Skeletal muscle satellite cell (primary cell): ENCODE results near the gene CCDC61.

Source experiments
- H3K27me3 ChIP-seq: 2 replicates; pipeline ENCODE4 v1.7.0; 2013; ENCODE audit warnings: low read length; ENCODE audit not compliant: control insufficient read depth, insufficient read depth
- H3K36me3 ChIP-seq: 2 replicates; pipeline ENCODE4 v1.7.0; 2013; ENCODE audit warnings: mild to moderate bottlenecking, control low read depth, low read length; ENCODE audit not compliant: insufficient read depth
- H3K4me1 ChIP-seq: 2 replicates; pipeline ENCODE4 v1.7.0; 2013; ENCODE audit warnings: low read length; ENCODE audit not compliant: control insufficient read depth, insufficient read depth
- H3K4me2 ChIP-seq: 2 replicates; pipeline ENCODE4 v1.7.0; 2013; ENCODE audit warnings: mild to moderate bottlenecking, low read length
- H3K4me3 ChIP-seq: 2 replicates; pipeline ENCODE4 v1.7.0; 2013; ENCODE audit warnings: low read length
- H3K9ac ChIP-seq: 2 replicates; pipeline ENCODE4 v1.7.0; 2013; ENCODE audit warnings: mild to moderate bottlenecking, low read depth, low read length, moderate library complexity
- H3K9me3 ChIP-seq: replicated peaks from 2 replicates; pipeline ENCODE4 v1.7.0; 2013; ENCODE audit warnings: mild to moderate bottlenecking, control low read depth, low read length

The CCDC61 gene

GRCh38 chr19:45960595-45961235 lies 34.6 kb upstream of the CCDC61 start:
- H3K36me3 ChIP-seq: no peaks in the 10 kb centered on the region
- H3K27me3 ChIP-seq: peaks cover 44% of the 10 kb centered on the region

GRCh38 chr19:45962021-45962420 lies 33.2 kb upstream of the CCDC61 start:
- H3K4me3 ChIP-seq: no peak overlapping the region
- H3K4me1 ChIP-seq: no peaks in the 10 kb centered on the region
- no peak overlapping the region for H3K4me2 ChIP-seq
- peaks cover 52% of the 10 kb centered on the region for H3K27me3 ChIP-seq
- no peak overlapping the region for H3K9ac ChIP-seq
- no peaks in the 10 kb centered on the region for H3K36me3 ChIP-seq
- H3K9me3 ChIP-seq: no peaks in the 10 kb centered on the region

More at GRCh38 chr19:45960595-45961235, 34.6 kb upstream of the CCDC61 start:
- no peaks in the 10 kb centered on the region for H3K4me1 ChIP-seq
- no peak overlapping the region for H3K4me2 ChIP-seq
- no peak overlapping the region for H3K4me3 ChIP-seq
- H3K9ac ChIP-seq: no peak overlapping the region
- H3K9me3 ChIP-seq: no peaks in the 10 kb centered on the region

DNA sequence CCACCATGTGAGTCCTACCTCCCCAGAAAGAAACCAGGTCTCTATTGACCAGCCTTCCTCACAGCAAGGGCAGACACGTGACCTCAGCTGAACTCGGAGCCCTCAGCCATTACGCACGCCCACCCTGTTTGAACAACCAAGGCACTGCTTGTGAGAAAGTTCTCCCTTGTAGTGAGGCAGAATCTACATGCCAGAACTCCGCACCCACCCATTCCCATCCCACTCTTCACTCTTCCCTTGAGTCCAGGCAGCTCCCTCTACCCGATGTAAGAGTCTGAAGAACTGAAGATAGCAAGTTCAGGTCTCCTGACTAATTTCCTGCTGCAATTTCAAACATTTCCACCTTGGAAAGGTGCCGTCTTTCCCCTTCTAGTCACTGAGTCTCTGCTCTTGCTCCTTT lies 28.0 kb upstream of the CCDC61 start:
- no peak overlapping the region for H3K9ac ChIP-seq
- peaks cover 63% of the 10 kb centered on the region for H3K27me3 ChIP-seq
- H3K4me3 ChIP-seq: no peak overlapping the region
- H3K9me3 ChIP-seq: no peaks in the 10 kb centered on the region
- no peaks in the 10 kb centered on the region for H3K36me3 ChIP-seq
- no peaks in the 10 kb centered on the region for H3K4me1 ChIP-seq
- H3K4me2 ChIP-seq: no peak overlapping the region

GRCh38 chr19:45968626-45969025 lies 26.6 kb upstream of the CCDC61 start:
- Histone ChIP-seq H3K4me3 (no peak overlapping the region), H3K4me2 (no peak overlapping the region), H3K9ac (no peak overlapping the region), H3K27me3 (peaks cover 66% of the 10 kb centered on the region), H3K36me3 (no peaks in the 10 kb centered on the region), H3K4me1 (no peaks in the 10 kb centered on the region), H3K9me3 (no peaks in the 10 kb centered on the region)

- Histone ChIP-seq H3K27me3 (peaks cover 72% of the 10 kb centered on the region), H3K36me3 (no peaks in the 10 kb centered on the region), H3K4me3 (no peak overlapping the region), H3K4me2 (no peak overlapping the region), H3K9ac (no peak overlapping the region), H3K4me1 (no peaks in the 10 kb centered on the region), H3K9me3 (no peaks in the 10 kb centered on the region)
These were observed 25.6 kb upstream of the CCDC61 start for GRCh38 chr19:45969676-45970075.

GRCh38 chr19:45971260-45971902 lies 23.9 kb upstream of the CCDC61 start:
- Histone ChIP-seq H3K4me3 (no peak overlapping the region), H3K9ac (no peak overlapping the region), H3K27me3 (peaks cover 78% of the 10 kb centered on the region)

DNA sequence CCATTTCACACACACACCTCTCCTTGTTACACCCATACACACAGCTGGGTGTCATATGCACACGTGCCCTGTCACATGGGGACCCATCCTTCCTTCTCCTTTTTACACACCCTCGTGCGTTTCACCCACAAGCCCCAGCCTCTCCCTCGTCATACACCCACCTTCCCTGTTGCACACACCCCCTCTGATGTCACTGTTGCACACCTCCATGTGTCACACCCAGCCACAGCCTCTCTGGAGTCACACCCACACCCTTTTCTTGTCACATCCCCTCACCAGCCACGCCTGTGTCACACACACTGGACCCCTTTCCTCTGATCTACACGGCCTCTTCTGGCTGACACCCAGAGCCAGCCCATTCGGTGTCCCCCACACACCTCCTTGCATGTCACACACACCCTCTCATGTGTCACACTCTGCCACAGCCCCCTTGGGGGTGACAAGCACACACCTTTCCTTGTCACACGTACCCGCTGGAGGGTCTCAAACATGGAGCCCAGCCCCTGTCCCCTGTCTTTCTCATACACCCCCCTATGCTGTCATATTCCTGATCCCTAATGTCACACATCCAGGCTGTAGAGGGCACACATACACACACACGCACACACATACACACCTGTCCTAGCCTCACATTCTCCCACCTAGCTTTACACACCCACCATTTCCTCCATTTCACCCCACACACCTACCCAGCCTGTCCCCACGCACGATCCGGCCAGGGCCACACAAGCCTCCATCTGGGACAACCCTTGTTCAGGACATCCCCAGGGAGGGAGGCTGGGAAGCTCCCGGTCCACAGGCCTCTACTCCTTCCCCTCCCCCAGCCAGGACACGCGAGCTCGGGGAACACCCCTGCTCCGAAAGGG lies 23.0 kb upstream of the CCDC61 start:
- no peaks in the 10 kb centered on the region for H3K9me3 ChIP-seq
- H3K36me3 ChIP-seq: no peaks in the 10 kb centered on the region
- H3K4me2 ChIP-seq: no peak overlapping the region
- no peak overlapping the region for H3K9ac ChIP-seq
- no peak overlapping the region for H3K4me3 ChIP-seq
- peaks cover 80% of the 10 kb centered on the region for H3K27me3 ChIP-seq
- no peaks in the 10 kb centered on the region for H3K4me1 ChIP-seq

More at GRCh38 chr19:45971260-45971902, 23.9 kb upstream of the CCDC61 start:
- no peak overlapping the region for H3K4me2 ChIP-seq
- H3K36me3 ChIP-seq: no peaks in the 10 kb centered on the region
- no peaks in the 10 kb centered on the region for H3K9me3 ChIP-seq
- no peaks in the 10 kb centered on the region for H3K4me1 ChIP-seq

- H3K4me1 ChIP-seq: no peaks in the 10 kb centered on the region
- H3K27me3 ChIP-seq: peaks cover 80% of the 10 kb centered on the region
- no peaks in the 10 kb centered on the region for H3K36me3 ChIP-seq
- H3K4me3 ChIP-seq: no peak overlapping the region
- H3K4me2 ChIP-seq: no peak overlapping the region
- H3K9me3 ChIP-seq: no peaks in the 10 kb centered on the region
- H3K9ac ChIP-seq: no peak overlapping the region
These were observed 22.2 kb upstream of the CCDC61 start for GRCh38 chr19:45972947-45973540.

DNA sequence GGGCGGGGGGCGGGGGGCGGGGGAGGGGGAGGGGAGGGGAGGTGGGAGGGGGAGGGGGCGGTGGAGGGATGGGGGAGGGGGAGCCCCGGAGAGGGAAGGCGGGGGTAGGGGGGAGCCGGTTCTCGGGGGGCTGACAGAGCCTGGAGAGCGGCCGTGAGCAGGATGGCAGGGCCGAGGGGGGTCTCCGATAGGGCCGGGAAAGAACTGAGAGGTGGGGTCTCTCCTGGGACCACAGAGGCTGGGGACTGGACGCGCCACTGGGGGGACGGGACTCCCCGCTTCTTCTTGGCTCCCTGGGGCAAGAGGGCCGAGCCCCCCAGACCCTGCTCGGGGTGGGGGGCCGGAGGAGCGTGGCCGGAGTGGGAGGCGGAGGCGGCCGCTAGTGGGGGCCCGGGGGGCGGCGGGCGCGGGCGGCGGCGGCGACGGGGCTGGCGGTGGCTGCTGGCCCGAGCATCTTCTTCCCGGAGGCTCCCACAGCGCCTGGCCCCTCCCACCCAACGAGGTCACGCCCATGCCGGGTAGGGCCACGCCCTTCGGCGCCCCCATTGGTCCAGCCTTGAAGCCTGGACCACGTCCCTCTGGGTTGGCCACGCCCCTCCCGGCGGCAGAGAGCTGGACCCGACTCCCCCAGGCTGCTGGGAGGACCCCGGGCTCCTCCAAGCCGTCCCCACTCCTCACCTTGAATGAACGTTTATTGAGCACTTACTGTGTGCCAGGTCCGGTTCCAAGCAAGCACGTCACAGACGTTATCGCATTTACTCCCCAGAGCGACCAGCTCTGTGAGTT lies 21.5 kb upstream of the CCDC61 start, which contains the start of gene NOVA2:
TSS of gene NOVA2 (minus strand) at position 313 of the 786 bp plus-strand sequence. CDS start 514 bp downstream, outside the sequence.
- Histone ChIP-seq H3K27me3 (peaks cover 78% of the 10 kb centered on the region), H3K36me3 (no peaks in the 10 kb centered on the region), H3K4me1 (no peaks in the 10 kb centered on the region), H3K9ac (no peak within 1 kb of the TSS), H3K4me2 (no peak within 1 kb of the TSS), H3K9me3 (no peaks in the 10 kb centered on the region), H3K4me3 (no peak within 1 kb of the TSS)

DNA sequence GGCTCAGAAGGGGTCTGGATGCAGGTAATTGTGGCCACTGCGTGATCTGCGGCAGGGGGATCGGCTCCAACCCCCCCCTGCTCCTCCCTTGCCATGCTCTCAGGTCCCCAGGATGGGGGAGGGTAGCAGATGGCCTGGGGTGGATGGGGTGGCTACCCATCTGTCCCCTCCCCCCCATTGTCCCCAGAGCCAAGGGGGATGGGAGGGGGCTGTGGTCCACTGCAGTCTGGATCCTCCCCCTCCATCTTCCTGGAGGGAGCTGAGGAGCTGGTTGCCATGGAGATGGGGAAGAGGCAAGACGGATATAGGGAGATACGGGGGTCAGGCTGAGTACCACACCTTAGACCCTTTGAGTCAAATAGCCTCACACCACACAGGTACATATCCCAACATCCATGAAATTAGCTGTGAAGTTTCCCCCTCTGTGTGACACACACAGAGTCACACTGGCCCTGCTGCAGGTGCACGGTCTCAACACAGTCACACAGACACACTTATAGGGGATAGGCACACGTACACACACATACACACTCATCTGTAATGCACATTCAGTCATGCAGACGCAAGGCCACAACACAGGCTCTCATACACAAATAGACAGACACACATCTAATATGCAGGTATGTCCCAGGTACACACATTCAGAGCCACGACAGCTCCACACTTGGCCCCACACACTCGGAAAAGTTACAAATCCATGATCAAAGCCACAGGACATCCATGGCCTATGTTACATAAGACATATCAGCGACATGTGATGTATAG lies 19.8 kb upstream of the CCDC61 start:
- no peak overlapping the region for H3K9ac ChIP-seq
- H3K36me3 ChIP-seq: no peaks in the 10 kb centered on the region
- no peak overlapping the region for H3K4me3 ChIP-seq
- peaks cover 71% of the 10 kb centered on the region for H3K27me3 ChIP-seq
- no peaks in the 10 kb centered on the region for H3K9me3 ChIP-seq
- H3K4me2 ChIP-seq: no peak overlapping the region
- H3K4me1 ChIP-seq: no peaks in the 10 kb centered on the region
